SU-DHL-6 (cell line): Measurements from ENCODE around the gene ZNF174.

ENCODE experiments used
- H2AFZ ChIP-seq: fragments of 200-600 bp; sonication (generic); 2 replicates; pipeline ENCODE4 v1.6.1; 2014; ENCODE audit warnings: low read depth, mild to moderate bottlenecking, moderate library complexity, mixed read lengths, antibody characterized with exemption, low read length; ENCODE audit not compliant: severe bottlenecking
- H3F3A ChIP-seq: fragments of 200-600 bp; shearing (Covaris generic); 2 replicates; pipeline ENCODE4 v1.6.0; 2016; ENCODE audit warnings: antibody characterized with exemption, mild to moderate bottlenecking; ENCODE audit not compliant: insufficient read depth
- H3K27ac ChIP-seq: fragments of 200-600 bp; sonication (generic); 2 replicates; pipeline ENCODE4 v1.5.1; 2016; ENCODE audit warnings: low read depth, mild to moderate bottlenecking, low read length, moderate library complexity, mixed read lengths
- H3K27me3 ChIP-seq: fragments of 200-600 bp; sonication (generic), shearing (Covaris generic); 2 replicates; pipeline ENCODE4 v1.6.0; 2014; ENCODE audit warnings: mild to moderate bottlenecking, low read length
- H3K36me3 ChIP-seq: fragments of 200-600 bp; sonication (generic); 2 replicates; pipeline ENCODE4 v1.6.1; 2014; ENCODE audit warnings: mild to moderate bottlenecking, low read length, mixed read lengths
- H3K4me2 ChIP-seq: fragments of 300-600, 200-600 bp; shearing (Covaris generic), sonication (generic); 2 replicates; pipeline ENCODE4 v1.6.0; 2014; ENCODE audit warnings: low read length, low read depth, mild to moderate bottlenecking; ENCODE audit not compliant: poor library complexity, severe bottlenecking
- H3K4me3 ChIP-seq: fragments of 200-600 bp; sonication (generic); 2 replicates; pipeline ENCODE4 v1.5.1; 2014; ENCODE audit warnings: antibody characterized with exemption, low read length, mild to moderate bottlenecking, mixed read lengths; ENCODE audit not compliant: insufficient read depth, poor library complexity, severe bottlenecking
- H3K79me2 ChIP-seq: fragments of 200-600 bp; sonication (generic); 2 replicates; pipeline ENCODE4 v1.6.1; 2014; ENCODE audit warnings: mild to moderate bottlenecking, low read length, moderate library complexity; ENCODE audit not compliant: insufficient read depth
- H3K9ac ChIP-seq: fragments of 200-600 bp; sonication (generic); 2 replicates; pipeline ENCODE4 v1.7.0; 2014; ENCODE audit warnings: mild to moderate bottlenecking, low read length
- H3K9me2 ChIP-seq: fragments of 200-600 bp; sonication (generic); replicated peaks from 2 replicates; pipeline ENCODE4 v1.6.1; 2014; ENCODE audit warnings: low read length; ENCODE audit not compliant: insufficient read depth
- H3K9me3 ChIP-seq: fragments of 200-600 bp; sonication (generic); 2 replicates; pipeline ENCODE4 v1.6.1; 2014; ENCODE audit warnings: low read length, mixed read lengths; ENCODE audit not compliant: insufficient read depth
- H4K20me1 ChIP-seq: fragments of 200-600 bp; sonication (generic); 2 replicates; pipeline ENCODE4 v1.6.1; 2014; ENCODE audit warnings: low read depth, mild to moderate bottlenecking, antibody characterized with exemption, low read length, moderate library complexity, mixed read lengths
- EZH2phosphoT487 ChIP-seq: fragments of 200-600 bp; sonication (generic), shearing (Covaris generic); conservative IDR thresholded peaks from 2 replicates; pipeline ENCODE4 v1.6.1; 2018; ENCODE audit warnings: mild to moderate bottlenecking, antibody characterized with exemption, low read length, moderate library complexity, mixed read lengths
- TF ChIP-seq, protein P1 (sequence below): fragments of 200-600 bp; sonication (generic); IDR thresholded peaks from one replicate; pipeline ENCODE4 v1.5.1; 2017; ENCODE audit warnings: antibody characterized with exemption, mild to moderate bottlenecking, low read length, moderate library complexity; ENCODE audit not compliant: insufficient read depth, poor library complexity, severe bottlenecking

Gene ZNF174

DNA sequence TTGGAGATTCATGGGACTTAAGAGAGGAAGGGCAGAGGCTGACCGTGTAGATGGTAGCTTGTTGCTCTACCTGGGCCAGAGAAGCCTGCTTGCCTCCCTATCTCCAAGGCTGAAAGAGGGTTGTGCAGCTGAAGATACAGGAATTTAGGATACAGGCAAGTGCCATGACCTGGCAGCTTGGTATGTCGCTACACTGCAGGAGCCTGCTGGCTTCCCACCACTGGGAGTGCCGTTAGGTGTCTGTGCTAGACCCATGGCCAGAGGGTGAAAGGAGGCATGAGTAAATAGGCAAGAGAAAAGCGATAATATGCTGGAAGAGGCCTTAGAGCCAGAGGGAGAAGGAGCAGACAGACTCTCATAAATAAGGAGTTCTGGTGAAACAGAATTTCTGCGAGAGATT lies 53.1 kb downstream of the ZNF174 start:
- H3K9ac ChIP-seq = no peak overlapping the region
- H3K36me3 ChIP-seq = no peaks in the 10 kb centered on the region
- no peak overlapping the region for H3K27ac ChIP-seq
- H3K9me3 ChIP-seq = no peaks in the 10 kb centered on the region
- no peaks in the 10 kb centered on the region for H3K9me2 ChIP-seq
- no peaks in the 10 kb centered on the region for H3K27me3 ChIP-seq
- H3K4me2 ChIP-seq = no peak overlapping the region
- H2AFZ ChIP-seq = no peak overlapping the region
- peaks cover 9% of the 10 kb centered on the region for H3K79me2 ChIP-seq
- no peak for TF ChIP-seq EZH2phosphoT487
- TF ChIP-seq, protein P1, sequence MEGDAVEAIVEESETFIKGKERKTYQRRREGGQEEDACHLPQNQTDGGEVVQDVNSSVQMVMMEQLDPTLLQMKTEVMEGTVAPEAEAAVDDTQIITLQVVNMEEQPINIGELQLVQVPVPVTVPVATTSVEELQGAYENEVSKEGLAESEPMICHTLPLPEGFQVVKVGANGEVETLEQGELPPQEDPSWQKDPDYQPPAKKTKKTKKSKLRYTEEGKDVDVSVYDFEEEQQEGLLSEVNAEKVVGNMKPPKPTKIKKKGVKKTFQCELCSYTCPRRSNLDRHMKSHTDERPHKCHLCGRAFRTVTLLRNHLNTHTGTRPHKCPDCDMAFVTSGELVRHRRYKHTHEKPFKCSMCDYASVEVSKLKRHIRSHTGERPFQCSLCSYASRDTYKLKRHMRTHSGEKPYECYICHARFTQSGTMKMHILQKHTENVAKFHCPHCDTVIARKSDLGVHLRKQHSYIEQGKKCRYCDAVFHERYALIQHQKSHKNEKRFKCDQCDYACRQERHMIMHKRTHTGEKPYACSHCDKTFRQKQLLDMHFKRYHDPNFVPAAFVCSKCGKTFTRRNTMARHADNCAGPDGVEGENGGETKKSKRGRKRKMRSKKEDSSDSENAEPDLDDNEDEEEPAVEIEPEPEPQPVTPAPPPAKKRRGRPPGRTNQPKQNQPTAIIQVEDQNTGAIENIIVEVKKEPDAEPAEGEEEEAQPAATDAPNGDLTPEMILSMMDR = no peak
- H3F3A ChIP-seq = peaks cover 11% of the 10 kb centered on the region
- H4K20me1 ChIP-seq = no peaks in the 10 kb centered on the region
- no peak overlapping the region for H3K4me3 ChIP-seq

DNA sequence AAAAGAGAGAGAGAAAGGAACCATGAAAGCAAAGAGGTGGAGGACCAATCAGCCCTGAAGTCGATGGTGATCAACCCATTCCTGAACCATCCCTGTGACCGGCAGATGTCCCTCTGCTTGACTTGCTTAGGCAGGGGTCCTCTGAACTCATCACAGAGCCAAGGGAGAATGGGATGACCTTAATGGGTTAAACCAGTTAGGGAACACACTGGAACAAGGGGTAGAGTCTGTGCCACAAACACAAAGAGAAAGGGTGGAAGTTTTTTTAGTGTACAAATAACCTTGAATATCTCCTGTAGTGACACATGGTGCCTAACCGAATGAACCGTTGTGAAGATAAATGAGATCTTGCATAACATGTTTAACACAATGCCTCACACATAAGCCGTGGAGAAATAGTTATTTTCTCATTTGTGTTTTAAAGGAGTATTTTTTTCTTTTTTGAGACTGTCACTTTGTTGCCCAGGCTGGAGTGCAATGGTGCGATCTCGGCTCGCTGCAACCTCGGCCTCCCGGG lies 53.7 kb downstream of the ZNF174 start:
- no peaks in the 10 kb centered on the region for H3K36me3 ChIP-seq
- no peaks in the 10 kb centered on the region for H3K9me3 ChIP-seq
- H3K79me2 ChIP-seq = peaks cover 15% of the 10 kb centered on the region
- no peaks in the 10 kb centered on the region for H3K9me2 ChIP-seq
- no peak overlapping the region for H3K4me2 ChIP-seq
- no peaks in the 10 kb centered on the region; the same call in 1 of the 2 replicates for H4K20me1 ChIP-seq
- peaks cover 15% of the 10 kb centered on the region for H3F3A ChIP-seq
- H3K27me3 ChIP-seq = no peaks in the 10 kb centered on the region
- TF ChIP-seq EZH2phosphoT487 = no peak
- TF ChIP-seq, protein P1 = no peak
- H2AFZ ChIP-seq = no peak overlapping the region
- H3K9ac ChIP-seq = no peak overlapping the region
- no peak overlapping the region for H3K4me3 ChIP-seq
- H3K27ac ChIP-seq = no peak overlapping the region

DNA sequence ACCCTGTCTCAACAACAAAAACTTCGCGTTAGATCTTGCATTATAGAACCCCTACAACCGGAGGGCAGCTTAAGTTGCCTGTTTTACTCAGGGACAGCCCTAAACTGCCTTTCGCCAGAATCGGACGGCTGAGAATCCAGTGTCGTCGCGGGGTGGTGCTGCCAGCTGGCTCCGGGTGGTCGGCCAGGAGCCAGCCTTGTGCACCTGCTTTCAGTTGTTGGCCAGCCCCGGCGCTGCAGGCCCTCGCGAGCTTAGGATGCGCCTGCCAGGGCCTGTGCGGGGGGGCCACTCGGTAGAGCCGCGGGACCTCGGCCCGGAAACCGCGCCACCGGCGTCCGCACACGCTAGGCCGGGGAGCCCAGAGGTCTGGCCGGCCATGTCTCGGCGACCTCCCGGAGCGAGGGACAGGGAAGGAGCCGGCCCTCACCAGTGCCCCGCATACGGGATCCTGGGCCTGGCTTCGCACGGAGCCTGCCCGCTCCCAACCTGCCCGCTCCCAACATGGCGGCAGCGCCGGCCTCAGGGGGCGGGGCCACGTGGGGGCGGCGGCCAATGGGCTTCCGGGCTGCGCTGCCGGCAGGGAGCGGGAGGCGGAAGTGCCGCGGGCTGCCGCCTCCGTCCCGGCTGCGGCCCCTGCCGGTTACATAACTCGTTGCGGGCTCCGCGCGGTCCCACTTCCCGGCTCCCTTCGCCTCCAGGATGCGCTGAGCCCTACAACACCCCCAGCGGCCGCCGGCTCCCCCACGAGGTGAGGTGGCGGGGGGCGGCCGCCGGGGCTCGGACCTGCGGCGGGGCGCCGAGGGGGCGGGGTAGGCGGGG lies 56.6 kb downstream of the ZNF174 start:
- Histone ChIP-seq H4K20me1 (peaks cover 3% of the 10 kb centered on the region; the same call in 1 of the 2 replicates), H3K27me3 (no peaks in the 10 kb centered on the region), H2AFZ (peak overlapping the region; percentile 69), H3K4me2 (peak overlapping the region; percentile 96), H3K4me3 (peak overlapping the region; percentile 77), H3K27ac (peak overlapping the region; percentile 64), H3K79me2 (peaks cover 45% of the 10 kb centered on the region), H3K9me2 (no peaks in the 10 kb centered on the region), H3K36me3 (no peaks in the 10 kb centered on the region), H3K9me3 (no peaks in the 10 kb centered on the region), H3K9ac (peak overlapping the region; percentile 80), H3F3A (peaks cover 15% of the 10 kb centered on the region)
- TF ChIP-seq EZH2phosphoT487 = no peak
- TF ChIP-seq, protein P1 = no peak
